A673 (cell line): ENCODE data around the gene TWIST1. TPM values are rescaled to one million over a fixed set of nuclear protein-coding genes. Genes with fewer than 3 reads are reported as not detected.

Experiments
- BruUV-seq: library from RNA; stranded (reverse); fragments of 400-500 nt; replicated peaks from 2 replicates; lab custom pipeline; 2021; lab: Mats Ljungman, UMichigan
- CTCF ChIA-PET: fragments of 300-600 bp; sonication (Branson Sonifier 250); formaldehyde crosslinking; loops from one replicate; lab custom pipeline; 2022; ENCODE audit warnings: antibody characterized with exemption; lab: Charles Lee
- POLR2A ChIA-PET: fragments of 300-600 bp; sonication (Branson Sonifier 250); formaldehyde crosslinking; loops from one replicate; lab custom pipeline; 2022; ENCODE audit warnings: antibody characterized with exemption; ENCODE audit not compliant: low non-redundant PET; lab: Charles Lee
- DNase-seq: peaks from one replicate; pipeline ENCODE4 v3.0.0-alpha.2; 2015; ENCODE audit warnings: low spot score
- H3K27ac ChIP-seq: fragments of 200-600 bp; sonication (generic); 2 replicates; pipeline ENCODE4 v1.5.1; 2016; ENCODE audit warnings: mixed run types, low read depth, mild to moderate bottlenecking, mixed read lengths, antibody characterized with exemption, low read length; ENCODE audit not compliant: poor library complexity, severe bottlenecking
- H3K27me3 ChIP-seq: fragments of 200-600 bp; sonication (generic); replicated peaks from 2 replicates; pipeline ENCODE4 v1.6.1; 2017; ENCODE audit warnings: mixed run types, low read depth, mild to moderate bottlenecking, mixed read lengths, antibody characterized with exemption, low read length; ENCODE audit not compliant: insufficient read depth, poor library complexity
- H3K36me3 ChIP-seq: fragments of 200-600 bp; sonication (generic); 2 replicates; pipeline ENCODE4 v1.6.1; 2016; ENCODE audit warnings: mixed run types, mild to moderate bottlenecking, mixed read lengths, antibody characterized with exemption, low read length; ENCODE audit not compliant: insufficient read depth, poor library complexity, severe bottlenecking
- H3K4me1 ChIP-seq: fragments of 200-600 bp; sonication (generic); 2 replicates; pipeline ENCODE4 v1.6.1; 2017; ENCODE audit warnings: mixed run types, mild to moderate bottlenecking, mixed read lengths, antibody characterized with exemption, low read length; ENCODE audit not compliant: insufficient read depth, poor library complexity, severe bottlenecking
- H3K4me3 ChIP-seq: fragments of 200-600 bp; sonication (generic); 2 replicates; pipeline ENCODE4 v1.5.1; 2016; ENCODE audit warnings: low read depth, mixed run types, mild to moderate bottlenecking, mixed read lengths, low read length; ENCODE audit not compliant: poor library complexity, severe bottlenecking
- H3K9me3 ChIP-seq: fragments of 200-600 bp; sonication (generic); 2 replicates; pipeline ENCODE4 v1.6.1; 2016; ENCODE audit warnings: mixed run types, low read depth, mild to moderate bottlenecking, mixed read lengths, antibody characterized with exemption, low read length; ENCODE audit not compliant: poor library complexity, severe bottlenecking
- EZH2 ChIP-seq: fragments of 200-600 bp; sonication (generic); IDR thresholded peaks from 2 replicates; pipeline ENCODE4 v1.6.1; 2017; ENCODE audit warnings: borderline replicate concordance, low read depth, mild to moderate bottlenecking, mixed read lengths, antibody characterized with exemption, low read length; ENCODE audit not compliant: poor library complexity, severe bottlenecking
- intact Hi-C: fragments of 100-400 bp; cut with micrococcal nuclease; formaldehyde crosslinking; loops from one replicate; pipeline ENCODE4 v1.10.0; 2022; ENCODE audit not compliant: unreplicated experiment
- total RNA-seq: library from RNA; stranded (reverse); gene quantifications from 2 replicates; pipeline ENCODE4 v1.2.3, GENCODE V29; 2021
- TF ChIP-seq, protein P1 (sequence below): fragments of 300-800, 200-600 bp; sonication (generic); conservative IDR thresholded peaks from 2 replicates; pipeline ENCODE4 v1.5.1; 2017; ENCODE audit warnings: low read depth, mild to moderate bottlenecking, antibody characterized with exemption, low read length, moderate library complexity, mixed read lengths

Gene TWIST1
- total RNA-seq, 1 experiment from 2014 or later: 41.6 TPM

DNA sequence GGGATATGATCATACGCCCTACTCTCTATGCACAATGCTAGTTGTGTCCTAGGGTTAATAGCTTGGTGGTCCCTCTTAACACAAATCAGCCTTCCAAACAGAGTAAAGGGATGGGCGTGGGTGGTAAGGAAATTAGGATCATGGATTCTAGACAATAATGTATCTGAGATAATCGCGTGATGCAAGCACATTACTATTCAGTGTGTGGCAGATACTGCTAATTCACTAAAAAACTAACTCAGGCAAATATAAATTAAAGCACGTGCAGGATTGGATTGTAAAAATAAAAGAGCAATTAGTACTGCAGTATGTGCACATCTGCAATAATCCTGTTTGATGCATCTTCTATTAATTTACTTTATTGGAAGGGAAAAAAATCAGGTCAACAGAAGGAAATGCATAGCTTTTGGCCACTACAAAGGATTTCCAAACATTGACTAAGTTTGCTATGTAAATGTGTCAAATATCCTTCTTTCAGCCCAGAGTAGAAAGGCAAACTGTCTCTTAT is 22.0 kb downstream of the TWIST1 start:
- no TSS peak for BruUV-seq
- ChIA-PET CTCF (no interaction called here), POLR2A (no interaction called here)
- intact Hi-C loops: no loop called here
- Histone ChIP-seq H3K27me3 (no peaks in the 10 kb centered on the region), H3K9me3 (no peaks in the 10 kb centered on the region), H3K4me1 (peaks cover 21% of the 10 kb centered on the region), H3K27ac (no peak overlapping the region), H3K4me3 (no peak overlapping the region), H3K36me3 (no peaks in the 10 kb centered on the region)
- TF ChIP-seq, protein P1, sequence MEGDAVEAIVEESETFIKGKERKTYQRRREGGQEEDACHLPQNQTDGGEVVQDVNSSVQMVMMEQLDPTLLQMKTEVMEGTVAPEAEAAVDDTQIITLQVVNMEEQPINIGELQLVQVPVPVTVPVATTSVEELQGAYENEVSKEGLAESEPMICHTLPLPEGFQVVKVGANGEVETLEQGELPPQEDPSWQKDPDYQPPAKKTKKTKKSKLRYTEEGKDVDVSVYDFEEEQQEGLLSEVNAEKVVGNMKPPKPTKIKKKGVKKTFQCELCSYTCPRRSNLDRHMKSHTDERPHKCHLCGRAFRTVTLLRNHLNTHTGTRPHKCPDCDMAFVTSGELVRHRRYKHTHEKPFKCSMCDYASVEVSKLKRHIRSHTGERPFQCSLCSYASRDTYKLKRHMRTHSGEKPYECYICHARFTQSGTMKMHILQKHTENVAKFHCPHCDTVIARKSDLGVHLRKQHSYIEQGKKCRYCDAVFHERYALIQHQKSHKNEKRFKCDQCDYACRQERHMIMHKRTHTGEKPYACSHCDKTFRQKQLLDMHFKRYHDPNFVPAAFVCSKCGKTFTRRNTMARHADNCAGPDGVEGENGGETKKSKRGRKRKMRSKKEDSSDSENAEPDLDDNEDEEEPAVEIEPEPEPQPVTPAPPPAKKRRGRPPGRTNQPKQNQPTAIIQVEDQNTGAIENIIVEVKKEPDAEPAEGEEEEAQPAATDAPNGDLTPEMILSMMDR: no peak
- TF ChIP-seq EZH2: no peak
- DNase-seq: no peak

DNA sequence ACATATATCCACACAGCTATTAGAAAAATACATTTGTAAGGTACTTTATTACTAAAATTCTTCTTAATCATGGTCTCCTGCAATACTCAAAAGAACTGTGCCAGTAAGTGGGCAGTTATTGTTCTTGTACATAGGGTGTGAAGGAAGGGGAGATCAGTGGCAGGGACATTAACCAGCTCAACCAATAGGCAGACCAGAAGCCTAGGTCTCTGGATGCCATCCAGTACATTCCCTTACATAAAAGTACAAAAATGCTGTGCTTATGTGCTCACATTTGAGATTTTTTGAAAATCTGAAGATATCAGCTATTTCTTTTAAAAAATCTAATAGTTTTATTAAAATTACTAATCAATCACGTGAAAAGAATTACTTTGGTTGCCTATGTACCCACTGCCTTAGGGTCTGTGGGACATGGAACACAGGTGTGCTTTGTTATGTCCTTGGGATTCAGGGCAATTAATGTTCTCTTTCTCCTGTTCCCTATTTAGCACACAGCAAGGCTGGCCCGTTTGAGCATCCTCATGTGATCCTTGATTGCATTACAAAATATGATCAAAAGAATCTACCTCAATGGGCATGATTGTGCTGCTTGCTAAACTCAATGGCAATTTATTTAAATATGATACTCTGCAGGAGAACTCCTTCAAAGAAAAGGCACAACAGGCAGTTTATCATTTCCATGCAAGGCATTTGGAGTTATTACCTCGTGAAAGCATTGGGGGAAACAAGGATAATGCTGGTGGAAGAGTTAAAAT is 22.7 kb downstream of the TWIST1 start:
- ChIA-PET CTCF (no interaction called here), POLR2A (no interaction called here)
- no peaks in the 10 kb centered on the region for H3K36me3 ChIP-seq
- BruUV-seq: no TSS peak
- no peak overlapping the region for H3K4me3 ChIP-seq
- no peak for DNase-seq
- TF ChIP-seq, protein P1: no peak
- no peak for TF ChIP-seq EZH2
- no peaks in the 10 kb centered on the region for H3K27me3 ChIP-seq
- intact Hi-C loops: no loop called here
- no peaks in the 10 kb centered on the region for H3K9me3 ChIP-seq
- H3K27ac ChIP-seq: no peak overlapping the region
- H3K4me1 ChIP-seq: peaks cover 20% of the 10 kb centered on the region

DNA sequence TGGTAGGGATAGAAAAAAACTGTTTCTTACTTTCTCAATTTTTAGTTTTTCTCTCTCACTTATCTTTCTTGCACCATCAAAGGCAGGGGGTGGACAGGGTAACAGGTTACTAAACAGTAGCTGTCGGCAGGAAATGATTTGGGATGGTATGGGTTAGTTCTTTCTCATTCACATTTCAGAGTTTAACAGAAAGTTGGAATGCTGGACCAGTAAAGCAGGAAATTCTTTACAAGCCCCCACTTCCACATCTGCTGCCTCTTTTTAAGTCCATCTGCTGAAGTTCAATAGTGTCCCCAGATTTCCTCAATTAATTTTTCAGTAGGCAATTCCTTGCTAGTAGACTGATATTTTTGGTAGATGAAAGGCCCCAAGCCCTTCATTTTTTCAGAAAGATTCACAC is 23.3 kb downstream of the TWIST1 start:
- Histone ChIP-seq H3K36me3 (no peaks in the 10 kb centered on the region), H3K27ac (no peak overlapping the region), H3K4me1 (peaks cover 19% of the 10 kb centered on the region), H3K27me3 (no peaks in the 10 kb centered on the region), H3K4me3 (no peak overlapping the region), H3K9me3 (no peaks in the 10 kb centered on the region)
- POLR2A ChIA-PET: no interaction called here
- TF ChIP-seq, protein P1: no peak
- TF ChIP-seq EZH2: no peak
- no TSS peak for BruUV-seq
- CTCF ChIA-PET: no interaction called here
- intact Hi-C loops: no loop called here
- DNase-seq: no peak
